ENCODE measurements around the gene PTGIS.

PTGIS gene

DNA sequence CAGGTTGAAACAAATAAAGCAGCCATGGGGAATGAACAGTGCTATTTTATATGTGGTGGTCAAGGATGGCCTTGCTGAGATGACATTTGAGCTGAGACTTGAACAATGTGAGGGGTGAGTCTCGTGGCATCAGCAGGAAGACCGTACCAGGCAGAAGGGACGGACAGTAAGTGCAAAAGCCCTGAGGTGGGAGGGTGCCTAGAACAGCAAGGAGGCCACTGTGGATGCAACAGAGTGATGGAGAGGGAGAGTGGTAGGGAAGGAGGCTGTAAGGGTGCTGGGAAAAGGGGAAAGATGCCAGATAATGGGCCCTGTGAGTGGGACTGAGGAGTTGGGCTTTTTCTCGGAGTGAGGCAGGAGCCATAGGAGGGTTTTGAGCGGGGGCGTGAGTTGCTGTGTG, 97.0 kb downstream of the PTGIS start:
- no peak for DNase-seq (ENCODE audit: low read depth)

GRCh38 chr20:49469060-49469459, 98.9 kb downstream of the PTGIS start:
- no peak for DNase-seq (ENCODE audit: low read depth)

DNA sequence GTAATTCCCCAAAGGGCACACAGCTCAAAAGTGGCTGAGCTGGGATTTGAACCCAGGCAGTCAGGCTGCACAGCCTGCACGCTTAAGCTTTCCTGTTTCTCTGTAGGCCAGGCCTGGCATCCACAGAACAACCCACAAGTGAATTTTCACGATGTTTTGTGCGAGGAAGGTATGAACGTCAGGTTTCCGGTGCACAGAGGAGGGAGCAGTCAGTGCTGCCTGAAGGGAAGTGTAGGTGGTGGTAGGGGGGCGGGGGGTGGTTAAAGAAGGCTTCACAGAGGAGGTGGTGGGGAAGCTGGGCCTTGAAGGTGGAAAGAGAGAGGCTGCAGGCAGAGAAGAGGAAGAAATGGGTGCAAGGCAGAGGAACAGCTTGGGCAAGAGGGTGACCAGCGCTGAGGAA, 99.5 kb downstream of the PTGIS start:
- no peak for DNase-seq (ENCODE audit: low read depth)

DNA sequence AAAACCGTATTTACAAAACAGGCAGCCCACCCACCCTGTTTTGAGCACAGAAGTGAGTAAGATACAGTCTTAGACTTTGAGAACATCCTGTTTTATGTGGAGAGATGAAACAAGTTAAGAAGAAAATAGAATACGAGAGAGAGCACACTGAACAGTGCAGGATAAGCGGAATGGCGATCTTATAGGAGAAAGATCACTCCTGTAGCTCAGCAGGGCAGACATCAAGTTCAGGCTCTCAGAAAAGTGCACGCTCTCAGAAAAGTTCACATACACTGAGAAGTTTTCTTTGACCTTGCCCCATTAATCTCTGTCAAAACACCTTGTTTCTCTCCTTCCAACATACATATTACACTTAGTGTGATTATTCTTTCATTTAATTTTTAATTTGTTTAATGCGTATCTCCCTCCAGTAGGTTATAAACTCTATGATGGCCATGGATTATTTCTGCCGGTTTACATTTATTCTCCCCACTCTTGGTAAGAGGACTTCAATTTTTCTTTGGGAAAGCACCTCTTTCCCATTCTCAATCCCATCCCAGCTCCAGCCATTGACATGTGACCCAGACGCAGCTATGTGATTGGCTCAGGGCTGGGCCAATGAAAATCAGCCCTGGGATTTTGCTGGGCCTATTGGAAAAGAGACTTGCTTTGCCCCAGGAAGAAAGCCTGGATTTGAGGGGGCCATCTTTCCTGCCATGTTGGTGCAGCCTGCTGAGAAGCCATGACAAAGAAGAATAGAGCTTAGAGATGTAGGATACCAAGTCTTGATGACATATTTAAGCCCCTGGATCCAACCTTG, 101.6 kb downstream of the PTGIS start:
- no peak for DNase-seq (ENCODE audit: low read depth)

DNA sequence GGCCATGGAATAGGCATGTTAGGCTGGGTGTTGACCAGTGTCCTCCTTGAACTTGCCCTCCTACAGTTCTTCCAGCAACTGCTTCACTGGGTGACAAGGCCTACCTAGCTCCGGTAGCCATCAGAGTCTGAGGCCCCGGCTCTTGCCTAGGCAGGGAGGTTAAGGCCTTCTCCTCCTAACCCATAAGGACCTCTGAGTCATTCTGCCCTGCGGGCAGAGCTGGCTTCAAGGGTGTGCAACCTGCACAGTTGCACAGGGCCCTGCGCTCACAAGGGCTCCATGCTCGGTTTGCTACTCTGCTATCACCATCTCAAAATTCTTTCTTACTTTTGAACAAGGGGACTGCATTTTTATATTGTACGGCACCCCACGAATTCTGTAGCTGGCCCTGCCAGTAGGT, 103.4 kb downstream of the PTGIS start:
- DNase-seq (ENCODE audit: low read depth): no peak

GRCh38 chr20:49462626-49463025, 105.3 kb downstream of the PTGIS start:
- DNase-seq (ENCODE audit: low read depth): no peak

DNA sequence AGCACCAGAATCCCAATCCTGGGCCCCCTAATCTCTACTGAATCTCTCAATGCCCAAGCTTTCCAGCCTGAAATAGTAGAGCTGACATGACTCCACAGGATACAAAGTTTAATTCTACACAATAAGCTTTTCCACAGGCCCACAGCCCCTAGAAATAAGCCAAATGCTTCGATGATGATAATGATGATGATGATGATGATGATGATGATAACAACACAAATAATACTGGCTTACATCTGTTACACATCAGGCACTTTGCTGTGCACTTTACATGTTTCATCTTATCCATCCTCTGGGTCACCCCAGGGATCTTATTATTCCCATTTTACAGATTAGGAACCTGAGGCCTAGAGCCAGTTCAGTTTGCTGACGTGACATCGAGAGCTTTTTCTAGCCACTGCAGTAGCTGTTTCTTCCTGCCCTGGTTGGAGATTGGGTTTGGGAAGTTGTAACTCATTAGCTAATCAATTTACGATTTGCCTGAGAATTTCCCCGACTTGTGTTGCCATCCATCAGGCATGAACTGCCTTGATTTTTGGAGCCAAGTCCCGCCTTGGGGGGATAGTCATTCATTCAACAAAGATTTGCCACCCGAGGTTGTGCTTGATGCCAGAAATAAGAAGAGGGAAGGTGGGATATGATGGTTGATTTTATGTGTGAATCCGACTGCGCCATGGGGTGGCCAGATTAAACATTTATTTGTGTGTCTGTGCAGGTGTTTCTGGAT, 105.9 kb downstream of the PTGIS start:
- DNase-seq (ENCODE audit: low read depth): no peak

GRCh38 chr20:49460916-49461315, 107.0 kb downstream of the PTGIS start:
- DNase-seq (ENCODE audit: low read depth): no peak

- no peak for DNase-seq (ENCODE audit: low read depth)
Measured at GRCh38 chr20:49460131-49460530, 107.8 kb downstream of the PTGIS start.

DNA sequence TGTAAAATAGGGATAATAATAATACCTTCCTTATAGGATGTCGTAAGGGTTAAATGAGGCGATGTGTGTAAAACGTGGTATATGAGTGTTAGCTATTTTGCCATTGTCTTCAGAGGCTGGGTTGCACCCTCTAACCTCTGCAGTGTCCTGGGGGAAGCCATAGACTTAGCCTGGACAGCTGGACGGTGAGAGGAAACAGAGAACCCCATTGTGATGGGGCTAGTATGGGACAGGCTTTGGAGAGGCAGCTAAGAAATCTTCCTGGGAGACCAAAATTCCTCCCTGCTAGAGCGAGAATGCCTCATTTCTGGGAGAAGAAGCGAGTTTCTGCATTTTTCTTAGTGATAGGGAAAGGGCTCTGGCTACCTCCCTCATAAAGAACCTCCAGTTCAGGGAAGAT, 108.3 kb downstream of the PTGIS start:
- no peak for DNase-seq (ENCODE audit: low read depth)

GRCh38 chr20:49457444-49457843, 110.5 kb downstream of the PTGIS start:
- DNase-seq (ENCODE audit: low read depth): no peak

DNA sequence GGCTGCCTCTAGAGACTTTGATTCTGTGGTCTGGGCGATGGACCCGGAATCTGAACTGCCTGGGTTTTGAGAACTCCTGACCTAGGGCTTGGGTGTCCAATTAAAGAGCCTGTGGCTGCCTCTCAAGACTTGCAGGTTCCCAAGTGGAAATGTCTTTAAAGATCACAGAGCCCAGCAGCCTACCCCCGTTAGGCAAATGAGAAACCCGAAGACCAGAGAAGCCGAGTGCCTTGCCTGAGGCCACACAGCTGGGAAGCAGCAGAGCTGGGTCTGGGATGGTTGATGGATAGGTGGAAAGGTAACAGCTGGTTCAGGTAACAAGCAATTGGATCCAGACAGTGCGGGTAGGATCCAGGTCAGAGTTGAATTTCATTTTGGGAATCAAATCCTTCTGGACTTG, 111.3 kb downstream of the PTGIS start:
- DNase-seq (ENCODE audit: low read depth): no peak

- no peak for DNase-seq (ENCODE audit: low read depth)
Measured at GRCh38 chr20:49455691-49456090, 112.2 kb downstream of the PTGIS start.

All from activated T-helper 1 cell treated with Interleukin-2 at 50 U/mL for 16 hours (primary cell).